ENCODE results near the gene CHM.
"Not testable (repeated sequence)": the region's sequence is repeated elsewhere in the genome, so short reads cannot be mapped to it uniquely, and the experiment has no call there.

Gene CHM, protein sequence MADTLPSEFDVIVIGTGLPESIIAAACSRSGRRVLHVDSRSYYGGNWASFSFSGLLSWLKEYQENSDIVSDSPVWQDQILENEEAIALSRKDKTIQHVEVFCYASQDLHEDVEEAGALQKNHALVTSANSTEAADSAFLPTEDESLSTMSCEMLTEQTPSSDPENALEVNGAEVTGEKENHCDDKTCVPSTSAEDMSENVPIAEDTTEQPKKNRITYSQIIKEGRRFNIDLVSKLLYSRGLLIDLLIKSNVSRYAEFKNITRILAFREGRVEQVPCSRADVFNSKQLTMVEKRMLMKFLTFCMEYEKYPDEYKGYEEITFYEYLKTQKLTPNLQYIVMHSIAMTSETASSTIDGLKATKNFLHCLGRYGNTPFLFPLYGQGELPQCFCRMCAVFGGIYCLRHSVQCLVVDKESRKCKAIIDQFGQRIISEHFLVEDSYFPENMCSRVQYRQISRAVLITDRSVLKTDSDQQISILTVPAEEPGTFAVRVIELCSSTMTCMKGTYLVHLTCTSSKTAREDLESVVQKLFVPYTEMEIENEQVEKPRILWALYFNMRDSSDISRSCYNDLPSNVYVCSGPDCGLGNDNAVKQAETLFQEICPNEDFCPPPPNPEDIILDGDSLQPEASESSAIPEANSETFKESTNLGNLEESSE

DNA sequence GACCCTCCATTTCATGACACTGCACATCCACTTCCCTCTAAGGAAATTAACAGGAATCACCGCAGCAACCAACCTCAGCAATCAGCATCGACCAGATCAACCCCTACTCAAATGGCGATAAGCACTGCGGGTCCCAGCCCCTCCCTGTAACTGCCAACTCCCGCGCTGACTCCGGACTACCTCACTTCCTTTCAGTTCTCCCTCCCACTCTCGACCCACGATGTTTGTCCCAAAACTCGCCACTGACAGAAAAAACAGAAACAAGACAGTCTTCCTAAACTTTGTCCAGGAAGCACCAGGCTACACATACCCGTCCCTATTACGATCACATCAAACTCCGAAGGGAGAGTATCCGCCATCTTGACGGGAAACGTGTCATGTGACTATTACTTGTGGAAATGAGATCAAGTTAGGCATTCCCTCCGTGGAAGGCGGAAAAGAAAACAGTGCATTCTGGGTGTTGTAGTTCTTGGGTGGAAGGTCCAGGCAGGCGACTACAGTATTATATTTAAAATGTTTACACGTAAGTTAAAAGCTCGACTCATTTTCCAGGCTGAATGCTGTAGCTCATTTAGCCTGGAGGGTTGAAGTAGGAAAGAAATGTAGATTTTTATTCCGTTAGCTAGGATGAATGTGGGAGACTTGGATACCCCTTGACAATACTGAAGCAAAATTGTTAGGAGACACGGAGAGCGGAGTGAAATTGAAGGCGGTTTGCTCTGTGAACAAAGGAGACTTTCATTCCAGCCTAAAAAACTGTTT lies at the start of gene CHM:
Gene CHM, minus strand, starts transcription at position 385 of the 762 bp plus-strand sequence. Its CDS starts 26 bp downstream, at position 359.
- DNase-seq (ENCODE audit: low spot score) = peak; percentile 80

DNA sequence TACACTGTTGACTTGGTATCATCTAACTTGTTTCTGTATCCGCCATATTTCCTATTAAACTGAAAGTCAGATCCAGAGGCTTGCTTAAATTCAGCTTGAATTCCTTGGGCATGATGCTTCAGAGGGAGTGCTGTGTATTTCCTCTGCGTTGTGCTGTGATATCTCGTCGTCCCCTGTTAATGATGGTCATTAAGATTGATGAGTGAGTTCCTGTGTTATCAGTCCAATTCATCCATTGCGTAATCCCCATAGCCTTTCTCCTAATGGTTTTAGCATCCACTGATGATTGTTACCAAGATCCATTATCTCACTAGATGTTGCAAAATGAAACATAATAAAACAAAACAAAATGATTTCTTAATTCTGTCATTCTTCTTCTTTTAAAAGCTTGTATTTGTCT lies 31.3 kb upstream of the CHM start:
- no peak for DNase-seq (ENCODE audit: low spot score)

DNA sequence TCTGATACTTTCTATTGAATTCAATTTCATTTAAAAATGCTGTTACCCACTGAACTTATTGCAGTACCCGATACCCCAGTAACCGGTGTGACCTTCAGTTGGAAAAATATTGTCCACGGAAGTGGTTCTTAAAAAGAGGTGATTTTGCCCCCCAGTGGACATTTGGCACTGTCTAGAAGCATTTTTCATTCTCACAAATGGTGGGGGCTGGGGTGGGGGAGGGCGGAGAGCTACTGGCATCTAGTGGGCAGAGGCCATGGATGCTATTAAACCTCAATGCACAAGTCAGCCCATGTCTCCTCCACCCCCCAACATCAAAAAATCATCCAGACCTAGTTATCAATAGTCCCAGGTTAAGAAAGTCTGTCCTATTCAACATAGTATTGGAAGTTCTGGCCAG lies 19.6 kb upstream of the CHM start:
- no peak for DNase-seq (ENCODE audit: low spot score)

DNA sequence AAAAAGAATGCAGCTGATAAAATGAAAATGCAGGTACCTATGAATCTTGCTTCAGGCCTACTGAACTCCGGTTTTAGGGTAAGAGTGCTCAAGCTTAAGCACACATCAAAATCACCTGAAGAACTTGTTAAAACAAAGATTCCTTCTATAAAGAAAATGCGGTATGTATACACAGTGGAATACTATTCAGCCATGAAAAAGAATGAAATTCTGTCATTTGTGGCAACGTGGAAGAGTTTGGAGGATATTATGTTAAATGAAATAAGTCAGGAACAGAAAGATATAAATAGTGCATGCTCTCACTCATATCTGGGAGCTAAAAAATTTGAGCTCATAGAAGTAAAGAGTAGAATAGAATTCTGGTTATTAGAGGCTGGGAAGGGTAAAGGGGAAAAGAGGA lies 14.0 kb upstream of the CHM start:
- no peak for DNase-seq (ENCODE audit: low spot score)

DNA sequence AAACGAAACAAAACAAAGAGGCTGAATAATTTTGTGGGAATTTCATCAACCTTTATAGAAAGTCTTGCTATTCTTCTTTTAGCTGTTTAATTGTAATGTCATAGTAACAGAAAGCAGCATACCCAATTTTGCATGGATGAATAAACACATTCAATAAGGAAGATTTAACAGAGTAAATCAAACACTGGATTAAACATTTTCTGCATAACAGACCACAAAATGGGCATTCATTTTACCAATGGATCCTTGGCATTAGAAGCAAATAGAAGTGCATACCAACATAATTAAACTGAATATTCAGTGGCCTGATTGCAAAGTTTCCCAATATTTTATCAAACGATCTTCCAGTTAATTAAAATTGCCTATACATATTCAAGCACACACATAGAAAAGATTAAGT lies 4.4 kb upstream of the CHM start:
- DNase-seq (ENCODE audit: low spot score) = no peak

DNA sequence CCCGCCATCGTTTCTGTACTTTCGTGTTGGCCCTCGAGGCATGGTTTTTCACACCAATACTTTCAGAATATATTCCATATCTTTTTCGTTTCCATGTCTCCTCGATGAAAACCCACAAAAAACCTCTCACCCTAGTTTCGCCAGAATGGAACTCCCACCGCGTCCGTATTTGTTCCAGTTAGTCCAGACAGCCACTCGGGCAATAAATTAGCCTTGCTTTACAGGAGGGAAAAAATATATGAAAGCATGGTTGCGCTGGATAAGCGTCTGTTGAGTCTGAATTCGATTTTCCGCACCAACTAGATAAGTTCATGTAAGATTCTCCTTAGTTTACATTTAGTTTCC lies 550 bp upstream of the CHM start:
- no peak for DNase-seq (ENCODE audit: low spot score)

DNA sequence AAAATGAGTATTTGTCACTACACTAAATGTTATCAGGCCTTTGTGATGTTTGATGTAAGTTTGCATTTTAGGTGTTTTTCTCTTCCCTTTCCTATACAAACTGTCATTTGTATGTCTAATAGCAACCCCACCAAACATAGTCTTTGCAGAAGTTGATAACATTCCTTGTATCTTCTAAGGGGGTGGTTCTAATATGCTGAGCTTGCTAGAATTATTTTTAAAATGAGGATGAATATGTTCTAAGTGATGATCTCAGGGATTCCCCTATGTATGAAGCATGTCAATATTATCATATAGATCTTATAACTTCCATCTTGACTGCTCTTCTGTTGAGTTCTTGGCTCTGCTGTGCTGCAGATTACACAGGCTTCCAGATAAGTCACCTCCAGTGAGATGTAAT lies 3.1 kb downstream of the CHM start:
- DNase-seq (ENCODE audit: low spot score) = no peak

DNA sequence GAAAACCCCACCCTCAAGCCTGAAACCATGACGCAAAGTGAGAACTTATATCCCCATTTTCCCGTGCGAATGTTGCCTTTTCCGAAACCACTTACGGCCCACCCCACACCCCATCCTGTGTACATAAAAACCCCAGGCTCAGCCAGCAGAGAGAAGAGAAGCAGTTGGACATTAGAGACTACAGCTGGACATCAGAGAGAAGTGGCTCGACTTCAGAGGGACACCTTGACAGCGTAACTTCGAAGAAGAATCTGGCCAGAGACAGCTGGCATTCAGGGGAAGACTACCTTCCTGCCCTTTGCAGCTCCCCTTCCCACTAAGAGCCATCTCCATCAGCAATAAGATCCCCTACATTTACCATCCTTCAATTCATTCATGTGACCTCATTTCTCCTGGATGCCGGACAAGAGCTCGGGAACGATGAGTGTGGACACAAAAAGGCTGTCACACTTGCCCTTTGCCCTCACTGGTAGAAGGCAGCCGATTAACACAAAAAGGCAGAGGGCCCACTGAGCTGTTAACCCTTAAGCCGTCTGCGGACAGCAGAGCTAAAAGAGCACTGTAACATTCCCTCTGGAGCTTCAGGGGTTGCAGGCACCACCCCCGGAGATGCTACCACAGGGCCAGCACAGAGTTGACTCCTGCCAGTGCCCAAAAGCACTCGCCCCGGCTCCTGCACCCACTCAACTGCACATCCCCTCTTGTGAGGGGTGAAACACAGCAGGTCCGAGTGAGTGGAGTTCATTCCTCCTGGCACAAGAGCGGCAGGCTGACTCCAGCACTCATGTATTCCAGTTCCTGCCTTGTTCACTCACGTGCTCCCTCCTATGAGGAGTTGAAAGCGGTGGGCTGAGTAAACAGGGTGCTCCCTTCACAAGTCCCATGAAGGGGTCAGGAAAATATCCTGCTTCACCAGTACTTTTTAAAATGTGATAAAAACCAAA lies 7.5 kb downstream of the CHM start:
- DNase-seq (ENCODE audit: low spot score) = no peak

DNA sequence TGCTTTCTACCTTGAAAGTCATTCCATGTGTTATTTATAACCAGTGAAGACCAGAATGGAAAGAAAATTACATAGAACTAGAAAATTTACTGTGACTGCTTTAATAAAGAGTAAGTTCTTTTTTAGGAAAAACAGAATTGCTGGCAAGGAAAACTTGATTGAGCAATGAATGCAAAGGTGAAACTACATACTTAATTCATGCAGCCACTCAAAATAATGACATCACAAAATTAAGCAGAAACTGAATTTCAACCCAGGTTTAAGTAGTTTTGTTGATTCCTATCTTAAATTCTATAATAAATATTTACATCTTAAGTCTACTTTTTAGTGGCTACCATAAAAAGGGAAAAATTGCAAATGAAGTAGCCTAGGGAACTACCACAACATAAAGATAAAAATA lies 14.0 kb downstream of the CHM start:
- no peak for DNase-seq (ENCODE audit: low spot score)

DNA sequence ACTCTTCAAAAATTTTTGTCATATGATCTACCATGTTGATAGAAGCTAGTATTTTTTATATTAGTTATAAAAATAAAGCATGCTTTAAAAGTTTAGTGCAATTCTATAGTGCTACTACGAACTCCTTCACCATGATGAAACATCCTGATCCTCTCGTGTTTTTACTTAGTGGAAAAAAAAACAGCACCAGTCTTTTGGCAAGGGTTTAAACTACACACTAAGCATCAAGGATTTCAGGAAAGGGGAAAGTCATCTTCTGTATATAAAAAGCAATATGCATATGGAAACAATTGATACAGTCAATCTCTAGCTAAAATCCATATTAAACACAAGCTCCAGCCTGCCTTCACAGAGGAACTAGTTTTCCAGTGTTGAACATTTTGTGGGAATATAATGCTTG lies 18.7 kb downstream of the CHM start:
- no peak for DNase-seq (ENCODE audit: low spot score)

DNA sequence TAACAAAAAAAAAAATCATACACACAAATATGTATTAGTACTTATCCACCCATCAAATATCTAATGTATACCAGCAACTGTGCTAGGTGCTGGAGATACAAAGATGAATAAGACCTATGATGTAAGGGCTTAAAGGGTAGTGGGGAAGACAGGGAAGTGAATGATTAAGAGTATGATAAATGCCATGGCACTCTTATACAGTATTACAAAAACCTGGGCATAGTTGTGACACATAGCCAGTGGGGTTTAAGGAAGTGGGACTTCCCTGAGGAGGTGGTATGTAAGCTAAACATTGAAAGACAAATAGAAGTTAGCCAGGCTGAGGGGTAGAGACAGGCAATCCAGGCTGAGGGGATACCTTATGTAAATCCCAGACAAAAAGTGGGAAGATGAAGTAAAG lies 23.5 kb downstream of the CHM start:
- no peak for DNase-seq (ENCODE audit: low spot score)

DNA sequence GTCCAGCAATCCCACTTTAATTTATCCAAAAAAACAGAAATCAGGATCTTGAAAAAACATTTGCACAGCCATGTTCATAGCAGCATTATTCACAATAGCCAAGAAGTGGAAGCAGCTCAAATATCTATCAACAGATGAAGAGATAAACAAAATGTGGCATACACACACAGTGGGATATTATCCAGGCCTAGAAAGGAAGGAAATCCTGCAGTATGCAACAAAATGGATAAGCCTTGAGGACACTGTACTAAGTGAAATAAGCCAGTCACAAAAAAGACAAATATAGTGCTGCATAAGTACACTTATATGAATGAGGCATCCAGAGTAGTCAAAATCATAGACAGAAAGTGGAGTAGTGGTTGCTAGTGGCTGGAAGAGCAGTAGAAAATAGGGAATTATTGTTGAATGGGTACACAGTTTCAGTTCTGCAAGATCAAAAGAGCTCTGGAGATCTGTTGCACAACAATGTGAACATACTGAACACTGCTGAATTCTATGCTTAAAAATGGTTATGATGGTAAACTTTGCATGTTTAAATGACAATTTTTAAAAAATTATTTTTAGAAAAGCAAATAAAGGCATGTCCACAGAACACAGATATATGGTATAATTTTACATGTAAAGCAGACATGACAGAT lies 25.6 kb downstream of the CHM start:
- no peak for DNase-seq (ENCODE audit: low spot score)

DNA sequence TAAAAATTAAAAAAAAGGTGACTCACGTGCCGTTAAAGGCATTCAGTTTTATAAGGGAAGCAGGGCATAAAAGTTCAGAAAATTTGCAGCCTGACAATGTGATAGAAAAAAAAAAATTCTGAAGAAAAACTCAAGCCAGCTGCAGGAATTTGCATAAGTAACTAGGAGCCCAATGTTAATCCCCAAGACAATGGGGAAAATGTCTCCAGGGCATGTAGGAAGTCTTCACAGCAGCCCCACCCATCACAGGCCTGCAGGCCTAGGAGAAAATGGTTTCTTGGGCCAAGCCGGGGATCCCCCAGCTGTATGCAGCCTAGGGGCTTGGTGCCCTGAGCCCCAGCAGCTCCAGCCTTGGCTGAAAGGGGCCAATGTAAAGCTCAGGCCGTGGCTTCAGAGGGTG lies 31.2 kb downstream of the CHM start:
- no peak for DNase-seq (ENCODE audit: low spot score)

DNA sequence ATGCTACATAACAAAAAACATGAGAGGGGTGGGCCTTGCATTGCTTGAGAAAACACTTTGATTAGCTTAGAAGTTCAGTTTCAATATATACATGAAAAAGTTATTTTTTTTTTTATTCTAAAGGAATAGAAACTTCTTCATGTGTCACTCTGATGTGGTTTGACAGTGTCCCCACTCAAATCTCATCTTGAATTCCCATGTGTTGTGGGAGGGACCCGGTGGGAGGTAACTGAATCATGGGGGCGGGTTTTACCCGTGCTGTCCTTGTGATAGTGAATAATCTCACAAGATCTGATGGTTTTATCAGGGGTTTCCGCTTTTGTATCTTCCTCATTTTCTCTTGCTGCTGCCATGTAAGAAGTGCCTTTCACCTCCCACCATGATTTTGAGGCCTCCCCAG lies 32.4 kb downstream of the CHM start:
- DNase-seq (ENCODE audit: low spot score) = not testable (repeated sequence)

DNA sequence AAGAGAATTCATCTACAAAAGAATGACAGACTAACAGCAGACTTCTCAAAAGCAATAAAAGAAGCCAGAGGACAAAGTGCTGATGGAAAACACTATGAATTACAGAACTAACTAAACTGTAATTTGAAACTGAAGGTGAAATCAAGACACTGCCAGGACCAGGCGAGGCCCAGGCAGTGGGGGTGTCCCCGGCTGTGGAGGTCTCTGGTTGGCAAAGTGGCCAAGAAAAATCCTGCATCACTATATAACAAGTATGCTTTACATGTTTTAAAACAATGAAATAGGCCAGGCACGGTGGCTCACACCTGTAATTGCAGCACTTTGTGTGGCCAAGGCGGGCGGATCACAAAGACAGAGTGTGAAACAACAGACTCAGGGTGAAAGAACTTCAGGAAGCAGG lies 32.9 kb downstream of the CHM start:
- no peak for DNase-seq (ENCODE audit: low spot score)

DNA sequence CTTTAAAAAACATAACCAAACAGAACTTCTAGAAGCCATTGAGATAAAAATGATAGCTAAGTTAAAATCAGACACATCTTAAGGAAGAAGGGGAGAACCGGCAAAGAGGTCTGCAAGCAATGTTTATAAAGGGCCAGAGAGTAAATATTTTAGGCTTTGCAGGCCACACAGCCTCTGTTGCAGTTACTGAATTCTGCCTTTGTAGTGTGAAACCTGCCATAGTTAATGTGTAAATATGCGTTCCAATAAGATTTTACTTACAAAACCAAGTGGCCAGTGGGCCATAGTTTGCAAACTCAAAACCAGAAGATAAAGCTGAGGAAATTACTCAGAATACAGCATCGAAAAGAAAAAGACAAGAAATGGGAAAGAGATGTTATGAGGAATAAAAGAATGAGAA lies 33.6 kb downstream of the CHM start:
- DNase-seq (ENCODE audit: low spot score) = no peak

DNA sequence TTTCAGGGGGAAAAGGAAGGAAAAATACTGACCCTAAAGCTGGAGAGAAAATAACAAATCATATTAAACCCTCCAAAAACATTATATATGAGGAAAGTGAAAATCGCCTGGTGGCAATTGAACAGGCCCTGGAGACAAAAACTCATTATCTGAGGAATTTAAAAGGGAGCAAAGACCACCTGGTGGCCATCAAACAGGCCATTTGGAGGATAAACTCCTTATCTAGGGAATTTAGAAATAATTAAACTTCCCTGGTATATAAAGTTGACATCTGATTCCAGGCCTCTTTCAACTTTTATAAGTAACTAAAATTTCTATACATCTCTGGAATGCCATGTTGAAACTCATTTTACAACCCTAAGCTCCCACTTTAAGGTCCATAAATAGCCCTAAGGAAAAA lies 35.2 kb downstream of the CHM start:
- no peak for DNase-seq (ENCODE audit: low spot score)

DNA sequence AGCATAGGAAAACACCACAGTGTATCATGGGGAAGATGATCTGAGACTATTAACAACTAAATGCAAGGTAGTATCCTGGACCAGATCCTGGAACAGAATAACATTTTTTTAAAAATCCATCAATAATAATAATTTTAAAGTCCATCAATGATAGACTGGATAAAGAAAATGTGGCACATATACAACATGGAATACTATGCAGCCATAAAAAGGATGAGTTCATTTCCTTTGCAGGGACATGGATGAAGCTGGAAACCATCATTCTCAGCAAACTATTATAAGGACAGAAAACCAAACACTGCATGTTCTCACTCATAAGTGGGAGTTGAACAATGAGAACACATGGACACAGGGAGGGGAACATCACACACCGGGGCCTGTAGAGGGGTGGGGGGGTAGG lies 37.6 kb downstream of the CHM start:
- not testable (repeated sequence) for DNase-seq (ENCODE audit: low spot score)

DNA sequence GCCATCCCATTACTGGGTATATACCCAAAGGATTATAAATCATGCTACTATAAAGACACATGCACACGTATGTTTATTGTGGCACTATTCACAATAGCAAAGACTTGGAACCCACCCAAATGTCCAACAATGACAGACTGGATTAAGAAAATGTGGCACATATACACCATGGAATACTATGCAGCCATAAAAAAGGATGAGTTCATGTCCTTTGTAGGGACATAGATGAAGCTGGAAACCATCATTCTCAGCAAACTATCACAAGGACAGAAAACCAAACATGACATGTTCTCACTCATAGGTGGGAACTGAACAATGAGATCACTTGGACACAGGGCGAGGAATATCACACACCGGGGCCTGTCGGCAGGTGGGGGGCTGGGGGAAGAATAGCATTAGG lies 39.5 kb downstream of the CHM start:
- not testable (repeated sequence) for DNase-seq (ENCODE audit: low spot score)

DNA sequence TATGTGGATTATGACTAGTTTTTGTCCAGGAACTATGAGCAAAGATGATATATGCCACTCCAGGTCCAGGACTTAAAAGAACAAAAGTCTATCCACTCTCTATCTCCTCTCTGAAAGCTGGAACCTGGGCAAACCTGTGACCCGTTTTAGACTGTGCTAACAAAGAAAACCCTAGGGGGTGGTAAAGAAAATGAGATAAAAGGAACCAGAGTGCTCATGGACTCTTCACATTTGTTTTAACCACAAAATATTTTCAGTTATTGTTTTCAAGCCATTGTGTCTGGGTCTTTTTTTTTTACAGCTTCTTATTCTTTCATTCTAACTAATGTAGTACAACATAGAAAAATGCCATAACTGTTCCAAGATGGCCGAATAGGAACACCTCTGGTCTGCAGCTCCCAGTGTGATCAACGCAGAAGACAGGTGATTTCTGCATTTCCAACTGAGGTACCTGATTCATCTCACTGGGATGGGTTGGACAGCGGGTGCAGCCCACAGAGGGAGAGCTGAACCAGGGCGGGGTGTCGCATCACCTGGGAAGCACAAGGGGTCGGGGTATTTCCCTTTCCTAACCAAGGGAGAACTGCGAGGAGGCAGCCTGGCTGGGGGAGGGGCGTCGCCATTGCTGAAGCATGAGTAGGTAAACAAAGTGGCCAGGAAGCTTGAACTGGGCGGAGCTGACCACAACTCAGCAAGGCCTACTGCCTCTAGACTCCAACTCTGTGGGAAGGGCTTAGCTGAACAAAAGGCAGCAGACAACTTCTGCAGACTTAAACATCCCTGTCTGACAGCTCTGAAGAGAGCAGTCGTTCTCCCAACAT lies 45.1 kb downstream of the CHM start:
- peak; percentile 6 for DNase-seq (ENCODE audit: low spot score)

DNA sequence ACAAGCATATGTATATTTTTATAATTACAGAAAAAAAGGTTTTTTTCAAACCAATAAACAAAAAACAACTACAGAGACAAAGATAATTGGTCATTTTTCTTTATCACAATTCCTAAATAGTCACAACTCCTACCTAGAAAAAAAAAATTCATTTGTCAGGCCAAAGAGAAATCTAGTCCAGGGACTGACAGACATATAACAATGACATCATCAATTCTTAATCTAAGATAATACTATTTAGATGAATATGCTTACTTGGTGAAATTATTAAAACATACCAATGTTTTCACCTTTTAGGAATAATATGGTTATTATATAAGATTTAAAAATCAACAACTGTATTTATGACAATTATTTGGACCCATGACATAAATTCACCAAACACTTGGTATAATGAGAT lies 48.4 kb downstream of the CHM start:
- no peak for DNase-seq (ENCODE audit: low spot score)

Measured in CD4-positive, alpha-beta T cell treated with Interleukin-2 at 100 ng/mL for 4 hours (primary cell).